ENCODE results near the gene SESTD1.
"Not testable (repeated sequence)": the region's sequence is repeated elsewhere in the genome, so short reads cannot be mapped to it uniquely, and the experiment has no call there.

Gene SESTD1

GRCh38 chr2:179237209-179237946, 27.3 kb downstream of the SESTD1 start:
- no peak for DNase-seq

DNA sequence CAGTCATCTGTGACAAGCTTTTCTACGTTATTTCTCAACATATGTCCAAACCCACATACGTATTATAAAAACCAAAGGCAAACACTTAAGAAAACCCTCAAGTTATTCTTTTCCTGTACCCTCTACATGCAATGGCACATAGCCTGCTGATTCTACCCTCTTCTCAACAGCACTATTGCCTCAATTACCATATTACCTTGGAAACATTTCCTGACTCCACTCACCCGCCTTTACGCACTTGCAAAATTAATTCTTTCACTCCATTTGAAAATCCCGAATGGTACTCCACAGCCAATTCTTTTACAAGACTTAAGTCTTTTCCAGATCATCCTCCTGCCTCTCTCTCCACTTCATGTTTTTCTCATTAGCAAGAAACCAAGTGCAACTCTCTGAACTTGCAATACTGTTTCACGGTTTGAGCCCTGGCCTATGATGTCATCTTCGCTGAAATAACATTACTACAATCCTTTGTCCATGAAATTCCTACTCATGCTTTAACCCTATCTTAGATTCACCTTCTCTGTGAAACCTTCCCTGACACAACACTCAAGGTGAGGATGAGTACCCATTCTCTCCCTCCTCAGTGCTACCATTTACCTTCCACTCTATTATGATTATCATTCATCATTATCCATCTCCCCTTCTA, 29.0 kb downstream of the SESTD1 start:
- no peak for DNase-seq

- no peak for DNase-seq
Measured at GRCh38 chr2:179234658-179235240, 29.9 kb downstream of the SESTD1 start.

DNA sequence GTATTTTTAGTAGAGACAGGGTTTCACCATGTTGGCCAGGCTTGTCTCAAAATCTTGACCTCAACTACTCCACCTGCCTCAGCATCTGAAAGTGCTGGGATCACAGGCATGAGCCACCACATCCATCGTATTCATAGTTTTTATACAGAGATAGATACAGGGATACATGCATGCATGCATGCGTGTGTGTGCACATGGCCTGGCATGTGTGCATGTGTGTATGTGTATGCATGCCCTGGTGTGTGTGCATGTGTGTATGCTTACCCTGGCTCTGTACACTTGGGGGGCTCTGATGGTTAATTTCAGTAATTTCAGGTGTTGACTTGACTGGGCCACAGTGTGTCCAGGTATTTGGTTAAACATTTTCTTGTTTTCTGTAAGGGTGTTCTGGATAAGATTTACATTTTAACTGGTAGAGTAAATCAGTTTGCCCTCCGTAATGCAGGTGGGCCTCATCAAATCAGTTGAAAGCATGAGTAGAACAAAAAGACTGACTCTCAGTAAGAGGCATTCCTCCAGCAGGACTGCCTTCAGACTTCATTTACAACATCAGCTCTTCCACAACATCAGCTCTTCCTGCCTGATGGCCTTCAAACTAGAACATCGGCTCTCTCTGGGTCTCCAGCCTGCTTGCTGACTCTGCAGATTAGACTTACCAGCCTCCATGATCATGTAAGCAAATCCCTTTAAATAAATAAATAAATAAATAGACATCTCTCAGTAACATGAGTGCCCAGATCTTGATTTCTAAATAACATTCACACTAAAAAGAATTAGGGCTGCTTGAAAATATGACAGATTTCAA, 30.8 kb downstream of the SESTD1 start:
- DNase-seq: no peak

DNA sequence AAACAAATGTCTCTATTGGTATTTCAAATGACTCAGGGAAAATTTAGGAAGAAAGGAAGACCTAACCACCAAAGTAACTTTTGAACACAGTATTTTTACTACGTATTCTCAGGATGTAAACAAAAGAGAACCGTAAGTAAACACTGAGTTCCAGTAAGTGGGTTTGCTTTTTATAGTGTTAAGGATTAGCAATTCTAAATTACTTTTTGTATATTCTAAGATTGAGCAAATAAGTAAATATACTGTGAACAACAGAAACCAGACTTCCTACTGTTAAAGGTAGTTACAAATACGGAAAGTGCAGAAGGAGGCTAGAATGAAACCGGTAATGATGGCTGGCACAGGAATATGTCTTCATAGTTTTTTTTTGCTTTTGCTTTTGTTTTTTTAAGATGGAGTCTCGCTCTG, 31.5 kb downstream of the SESTD1 start:
- DNase-seq: no peak

GRCh38 chr2:179226961-179227259, 37.7 kb downstream of the SESTD1 start:
- DNase-seq: no peak

DNA sequence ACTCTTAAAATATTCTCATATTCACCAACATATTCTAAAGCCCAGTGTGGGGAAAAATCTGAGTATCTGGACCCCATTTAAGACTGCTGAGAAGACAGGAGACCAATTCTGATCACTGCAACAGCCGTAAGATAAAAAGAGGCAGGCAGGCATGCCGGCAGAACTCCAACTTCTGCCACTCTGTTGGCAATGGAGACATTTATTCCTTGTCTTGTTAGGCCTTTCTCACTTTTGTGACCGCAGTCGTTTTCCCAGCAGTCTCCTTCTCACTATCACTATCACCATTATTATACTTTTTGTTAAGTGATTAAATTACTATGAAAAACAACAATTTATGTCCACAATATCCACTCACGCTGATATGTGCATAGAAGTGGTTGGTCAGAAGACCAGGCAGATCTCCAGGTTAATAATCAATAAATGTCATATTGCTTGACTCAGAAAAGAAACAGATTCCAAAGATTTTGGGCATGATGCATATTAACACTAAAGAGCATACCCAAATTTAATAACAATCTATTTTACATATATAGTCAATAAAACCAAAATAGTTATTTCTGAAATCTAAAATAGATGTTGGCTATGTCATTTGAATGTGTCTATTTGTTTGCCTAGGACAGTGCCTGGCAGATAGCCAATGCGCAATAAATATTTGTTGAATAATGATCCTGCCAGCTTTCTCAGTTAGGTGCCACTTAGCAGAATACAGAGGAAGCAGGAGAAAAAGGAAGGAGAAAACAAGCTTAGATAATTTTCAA, 38.2 kb downstream of the SESTD1 start:
- DNase-seq: no peak

DNA sequence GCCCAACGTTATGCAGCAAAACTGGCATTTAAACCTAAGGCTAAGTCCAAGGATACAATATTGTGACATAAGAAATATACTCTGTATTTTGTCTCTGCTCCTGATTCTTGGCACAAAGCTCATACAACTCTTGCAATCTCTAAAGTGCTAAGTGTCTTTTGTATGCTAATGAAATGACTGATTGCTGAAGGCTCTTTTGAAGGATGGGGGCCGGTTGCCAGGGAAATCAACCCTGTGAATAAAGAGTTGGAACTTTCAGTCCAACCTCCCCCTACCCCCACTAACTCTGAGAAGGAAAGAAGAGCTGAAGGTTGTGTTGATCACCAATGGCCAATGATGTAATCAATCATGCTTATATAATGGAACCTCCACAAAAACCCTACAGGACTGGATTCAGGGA, 40.3 kb downstream of the SESTD1 start:
- no peak for DNase-seq

DNA sequence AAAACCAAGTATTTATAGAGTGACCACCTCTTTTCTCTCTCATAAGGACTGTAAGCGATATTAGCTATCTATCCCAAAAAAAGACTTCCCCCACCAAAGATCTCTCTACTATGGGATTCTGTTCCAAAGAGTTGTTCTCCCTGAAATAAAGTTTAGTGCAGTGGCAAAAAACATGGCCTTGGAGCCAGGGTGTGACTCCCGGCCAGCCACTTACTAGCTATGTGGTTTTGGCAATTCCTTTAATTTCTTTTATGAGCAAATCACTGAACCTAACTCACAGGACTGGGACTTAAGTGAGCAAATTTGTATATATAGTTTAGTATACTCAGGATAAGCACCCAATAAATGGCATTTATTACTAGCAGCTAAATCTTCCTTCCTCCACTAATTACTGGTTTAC, 42.6 kb downstream of the SESTD1 start:
- no peak for DNase-seq

- DNase-seq: peak; percentile 82
Measured at GRCh38 chr2:179218848-179219594, 45.6 kb downstream of the SESTD1 start.

GRCh38 chr2:179214671-179215070, 50.0 kb downstream of the SESTD1 start:
- not testable (repeated sequence) for DNase-seq

GRCh38 chr2:179211355-179211754, 53.3 kb downstream of the SESTD1 start:
- DNase-seq: no peak

- DNase-seq: not testable (repeated sequence)
Measured at GRCh38 chr2:179208277-179208676, 56.4 kb downstream of the SESTD1 start.

- DNase-seq: no peak
Measured at GRCh38 chr2:179207047-179207446, 57.6 kb downstream of the SESTD1 start.

- DNase-seq: no peak
Measured at GRCh38 chr2:179201869-179202268, 62.8 kb downstream of the SESTD1 start.

- not testable (repeated sequence) for DNase-seq
Measured at GRCh38 chr2:179195926-179196590, 68.6 kb downstream of the SESTD1 start.

- no peak for DNase-seq
Measured at GRCh38 chr2:179195141-179195540, 69.5 kb downstream of the SESTD1 start.

- DNase-seq: no peak
Measured at GRCh38 chr2:179193759-179194394, 70.8 kb downstream of the SESTD1 start.

- no peak for DNase-seq
Measured at GRCh38 chr2:179191110-179191509, 73.5 kb downstream of the SESTD1 start.

DNA sequence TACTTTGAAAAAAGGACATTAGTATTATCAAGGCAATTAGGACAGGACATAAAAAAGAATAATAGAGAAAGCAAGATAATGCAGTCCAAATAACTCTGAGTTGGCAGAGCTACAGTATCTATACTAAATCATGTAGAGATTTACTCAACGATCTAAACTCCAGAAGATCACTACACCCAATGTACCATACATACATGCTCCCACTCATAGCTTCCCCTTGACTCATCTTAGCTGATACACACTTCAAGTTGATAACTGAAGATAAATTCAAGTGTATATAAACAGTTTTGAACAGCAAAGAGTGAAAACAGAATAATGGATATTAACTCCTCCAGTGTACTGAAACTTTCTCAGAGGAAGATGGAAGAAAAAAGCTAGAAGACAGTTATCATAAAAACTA, 78.5 kb downstream of the SESTD1 start:
- DNase-seq: no peak

DNA sequence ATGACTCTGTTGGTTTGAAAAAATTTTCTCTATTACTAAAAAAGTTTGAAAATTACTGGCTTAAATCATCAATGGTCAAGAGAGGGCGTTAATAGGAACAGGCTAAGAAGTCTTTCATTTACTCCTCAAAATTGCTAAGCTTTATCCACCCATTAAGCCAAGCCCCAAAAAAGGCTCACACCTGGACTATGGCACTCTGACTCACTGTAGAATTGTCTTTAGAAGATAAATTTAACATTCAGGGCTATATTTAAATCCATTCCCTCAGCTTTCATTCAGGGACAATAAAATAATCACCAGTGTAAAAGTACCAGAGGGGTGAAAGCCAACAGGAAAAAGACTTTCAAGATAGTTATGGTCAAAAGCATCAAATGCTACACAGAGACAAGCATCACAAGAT, 80.0 kb downstream of the SESTD1 start:
- no peak for DNase-seq
